GM19452 (cell line): Measurements from ENCODE around the gene AHNAK2.
"Not testable (repeated sequence)": the region's sequence is repeated elsewhere in the genome, so short reads cannot be mapped to it uniquely, and the experiment has no call there.

Source experiments
- ATAC-seq: cut with Tn5 transposase; IDR thresholded peaks from one replicate; pipeline ENCODE4 v1.9.1; 2021; ENCODE audit not compliant: unreplicated experiment

The AHNAK2 gene

DNA sequence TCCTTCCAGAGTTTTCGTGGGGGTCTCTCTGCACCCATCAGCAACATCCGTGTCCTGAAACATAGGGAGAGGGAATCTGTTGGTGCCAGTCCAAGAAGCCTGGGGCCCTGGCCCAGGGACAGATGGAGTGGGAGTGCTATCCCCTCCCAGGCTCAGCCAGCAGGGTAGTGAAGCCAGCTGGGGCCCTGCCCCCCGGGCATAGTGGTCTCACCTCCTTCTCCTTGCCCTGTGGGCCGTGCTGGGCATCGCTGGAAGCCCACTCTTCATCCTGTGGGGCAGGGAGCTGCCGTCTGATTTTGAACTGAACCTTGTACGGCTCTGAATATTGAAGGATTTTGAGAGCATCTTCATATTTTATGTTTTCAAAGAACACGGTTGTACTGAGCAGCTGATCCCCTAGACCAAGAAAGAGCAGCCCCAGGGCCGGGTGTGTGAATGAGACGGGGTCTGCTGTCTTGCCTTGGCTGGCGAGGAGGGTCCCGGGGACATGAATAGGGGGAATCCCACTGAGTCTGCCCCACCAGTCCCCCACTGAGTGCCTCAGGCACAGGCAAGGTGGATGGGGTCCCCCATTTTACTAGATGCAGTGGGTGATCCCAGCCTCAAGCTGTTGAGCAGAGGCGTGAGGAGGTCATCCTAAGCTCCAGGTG, 23.3 kb downstream of the AHNAK2 start:
- ATAC-seq, result no peak

DNA sequence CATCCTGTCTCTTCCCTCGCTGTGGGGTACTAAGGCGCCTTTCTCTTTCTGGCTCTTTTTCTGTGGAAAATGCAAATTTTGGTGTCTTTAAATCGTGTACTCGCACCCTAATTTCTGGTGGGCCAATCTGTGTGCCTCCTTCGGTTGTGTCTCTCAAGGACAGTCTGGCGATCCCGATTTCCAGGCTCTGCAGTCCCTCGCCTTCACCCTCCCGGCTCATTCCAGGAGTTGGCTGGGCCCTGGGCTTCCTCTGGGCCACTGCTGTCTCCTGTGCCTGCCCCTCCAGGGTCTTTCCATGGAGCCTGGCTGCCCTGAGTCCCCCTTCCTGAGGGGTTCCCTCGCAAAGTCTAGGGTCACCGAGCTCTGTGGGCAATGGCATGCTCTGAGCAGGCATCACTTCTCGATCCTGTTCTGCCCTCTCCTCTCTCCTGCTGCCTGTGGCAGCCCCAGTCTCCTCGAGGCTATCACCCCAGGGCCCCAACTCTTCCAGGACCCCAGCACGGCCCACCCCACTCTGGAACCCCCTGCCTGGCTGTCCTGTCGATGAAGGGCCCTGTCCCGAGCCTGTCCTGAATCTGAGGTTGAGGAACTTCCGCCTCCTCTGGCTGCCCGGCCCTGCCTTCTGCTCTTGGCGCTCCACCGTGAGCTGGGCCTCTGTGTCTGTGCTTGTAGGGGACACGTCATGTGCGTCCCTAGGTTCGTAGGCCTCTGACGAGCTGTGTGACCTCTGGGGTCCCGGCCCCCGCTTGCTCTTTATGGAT, 24.1 kb downstream of the AHNAK2 start:
- ATAC-seq, result no peak

DNA sequence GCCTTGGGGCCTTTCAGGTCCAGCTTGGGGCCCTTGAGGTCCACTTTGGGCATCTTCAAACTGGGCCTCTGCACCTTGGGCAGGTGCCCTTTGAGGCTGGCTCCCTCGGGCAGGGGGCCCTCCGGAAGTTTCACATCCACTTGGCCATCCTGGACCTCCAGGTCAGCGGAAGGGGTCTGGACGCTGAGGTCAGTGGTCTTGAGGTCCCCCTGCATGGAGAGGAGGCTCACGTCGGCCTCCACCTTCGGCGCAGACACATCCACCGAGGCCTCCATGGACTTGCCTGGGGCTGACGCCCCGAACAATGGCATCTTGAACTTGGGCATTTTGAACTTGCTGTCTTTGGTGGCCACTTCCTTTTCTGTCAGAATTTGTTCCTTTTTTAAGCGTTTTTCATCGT, 25.1 kb downstream of the AHNAK2 start:
- ATAC-seq, result no peak

DNA sequence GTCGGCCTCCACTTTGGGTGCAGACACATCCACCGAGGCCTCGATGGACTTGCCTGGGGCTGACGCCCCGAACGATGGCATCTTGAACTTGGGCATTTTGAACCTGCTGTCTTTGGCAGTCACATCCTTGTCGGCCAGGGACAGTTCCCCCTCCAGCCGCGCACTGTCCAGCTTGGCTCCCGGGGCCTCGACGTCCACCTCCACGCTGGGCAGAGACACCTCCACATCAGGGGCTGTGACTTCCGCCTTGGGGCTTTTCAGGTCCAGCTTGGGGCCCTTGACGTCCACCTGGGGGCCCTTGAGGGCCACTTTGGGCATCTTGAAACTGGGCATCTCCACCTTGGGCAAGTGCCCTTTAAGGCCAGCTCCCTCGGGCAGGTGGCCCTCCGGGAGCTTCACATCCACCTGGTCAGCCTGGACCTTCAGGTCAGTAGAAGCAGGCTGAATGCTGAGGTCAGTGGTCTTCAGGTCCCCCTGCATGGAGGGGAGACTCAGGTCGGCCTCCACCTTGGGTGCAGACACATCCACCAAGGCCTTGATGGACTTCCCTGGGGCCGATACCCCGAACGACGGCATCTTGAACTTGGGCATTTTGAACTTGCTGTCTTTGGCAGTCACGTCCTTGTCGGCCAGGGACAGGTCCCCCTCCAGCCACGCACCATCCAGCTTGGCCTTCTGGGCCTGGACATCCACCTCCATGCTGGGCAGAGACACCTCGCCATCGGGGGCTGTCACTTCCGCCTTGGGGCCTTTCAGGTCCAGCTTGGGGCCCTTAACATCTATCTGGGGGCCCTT, 26.1 kb downstream of the AHNAK2 start:
- ATAC-seq, result not testable (repeated sequence)

DNA sequence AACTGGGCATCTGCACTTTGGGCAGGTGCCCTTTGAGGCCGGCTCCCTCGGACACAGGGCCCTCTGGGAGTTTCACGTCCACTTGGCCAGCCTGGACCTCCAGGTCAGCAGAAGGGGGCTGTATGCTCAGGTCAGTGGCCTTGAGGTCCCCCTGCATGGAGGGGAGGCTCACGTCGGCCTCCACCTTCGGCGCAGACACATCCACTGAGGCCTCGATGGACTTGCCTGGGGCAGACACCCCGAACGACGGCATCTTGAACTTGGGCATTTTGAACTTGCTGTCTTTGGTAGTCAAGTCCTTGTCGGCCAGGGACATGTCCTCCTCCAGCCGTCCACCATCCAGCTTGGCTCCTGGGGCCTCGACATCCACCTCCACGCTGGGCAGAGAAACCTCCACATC, 27.5 kb downstream of the AHNAK2 start:
- ATAC-seq, result not testable (repeated sequence)

DNA sequence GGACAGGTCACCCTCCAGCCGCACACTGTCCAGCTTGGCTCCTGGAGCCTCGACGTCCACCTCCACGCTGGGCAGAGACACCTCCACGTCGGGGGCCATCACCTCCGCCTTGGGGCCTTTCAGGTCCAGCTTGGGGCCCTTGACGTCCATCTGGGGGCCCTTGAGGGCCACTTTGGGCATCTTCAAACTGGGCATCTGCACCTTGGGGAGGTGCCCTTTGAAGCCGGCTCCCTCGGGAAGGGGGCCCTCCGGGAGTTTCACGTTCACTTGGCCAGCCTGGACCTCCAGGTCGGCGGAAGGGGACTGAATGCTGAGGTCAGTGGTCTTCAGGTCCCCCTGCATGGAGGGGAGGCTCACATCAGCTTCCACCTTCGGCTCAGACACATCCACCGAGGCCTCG, 28.2 kb downstream of the AHNAK2 start:
- no peak for ATAC-seq

DNA sequence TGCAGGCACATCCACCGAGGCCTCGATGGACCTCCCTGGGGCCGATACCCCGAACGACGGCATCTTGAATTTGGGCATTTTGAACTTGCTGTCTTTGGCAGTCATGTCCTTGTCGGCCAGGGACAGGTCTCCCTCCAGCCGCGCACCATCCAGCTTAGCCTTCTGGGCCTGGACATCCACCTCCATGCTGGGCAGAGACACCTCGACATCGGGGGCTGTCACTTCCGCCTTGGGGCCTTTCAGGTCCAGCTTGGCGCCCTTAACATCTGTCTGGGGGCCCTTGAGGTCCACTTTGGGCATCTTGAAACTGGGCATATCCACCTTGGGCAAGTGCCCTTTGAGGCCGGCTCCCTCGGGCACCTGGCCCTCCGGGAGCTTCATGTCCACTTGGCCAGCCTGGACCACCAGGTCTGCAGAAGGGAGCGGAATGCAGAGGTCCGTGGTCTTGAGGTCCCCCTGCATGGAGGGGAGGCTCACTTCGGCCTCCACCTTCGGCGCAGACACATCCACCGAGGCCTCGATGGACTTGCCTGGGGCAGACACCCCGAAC, 28.7 kb downstream of the AHNAK2 start:
- ATAC-seq, result not testable (repeated sequence)

DNA sequence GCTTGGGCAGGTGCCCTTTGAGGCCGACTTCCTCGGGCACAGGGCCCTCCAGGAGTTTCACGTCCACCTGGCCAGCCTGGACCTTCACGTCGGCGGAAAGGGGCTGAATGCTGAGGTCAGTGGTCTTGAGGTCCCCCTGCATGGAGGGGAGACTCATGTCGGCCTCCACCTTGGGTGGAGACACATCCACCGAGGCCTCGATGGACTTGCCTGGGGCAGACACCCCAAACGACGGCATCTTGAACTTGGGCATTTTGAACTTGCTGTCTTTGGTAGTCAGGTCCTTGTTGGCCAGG, 29.5 kb downstream of the AHNAK2 start:
- ATAC-seq, result no peak

DNA sequence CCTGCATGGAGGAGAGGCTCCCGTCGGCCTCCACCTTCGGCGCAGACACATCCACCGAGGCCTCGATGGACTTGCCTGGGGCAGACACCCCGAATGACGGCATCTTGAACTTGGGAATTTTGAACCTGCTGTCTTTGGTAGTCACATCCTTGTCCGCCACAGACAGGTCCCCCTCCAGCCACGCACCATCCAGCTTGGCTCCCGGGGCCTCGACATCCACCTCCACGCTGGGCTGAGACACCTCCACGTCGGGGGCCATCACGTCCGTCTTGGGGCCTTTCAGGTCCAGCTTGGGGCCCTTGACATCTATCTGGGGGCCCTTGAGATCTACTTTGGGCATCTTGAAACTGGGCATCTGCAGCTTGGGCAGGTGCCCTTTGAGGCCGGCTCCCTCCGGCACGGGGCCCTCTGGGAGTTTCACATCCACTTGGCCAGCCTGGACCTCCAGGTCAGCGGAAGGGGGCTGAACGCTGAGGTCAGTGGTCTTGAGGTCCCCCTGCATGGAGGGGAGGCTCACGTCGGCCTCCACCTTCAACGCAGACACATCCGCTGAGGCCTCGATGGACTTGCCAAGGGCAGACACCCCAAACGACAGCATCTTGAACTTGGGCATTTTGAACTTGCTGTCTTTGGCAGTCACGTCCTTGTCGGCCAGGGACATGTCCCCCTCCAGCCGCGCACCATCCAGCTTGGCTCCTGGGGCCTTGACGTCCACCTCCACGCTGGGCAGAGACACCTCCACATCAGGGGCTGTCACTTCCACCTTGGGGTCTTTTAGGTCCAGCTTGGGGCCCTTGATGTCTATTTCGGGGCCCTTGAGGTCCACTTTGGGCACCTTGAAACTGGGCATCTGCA, 30.1 kb downstream of the AHNAK2 start:
- ATAC-seq, result not testable (repeated sequence)

DNA sequence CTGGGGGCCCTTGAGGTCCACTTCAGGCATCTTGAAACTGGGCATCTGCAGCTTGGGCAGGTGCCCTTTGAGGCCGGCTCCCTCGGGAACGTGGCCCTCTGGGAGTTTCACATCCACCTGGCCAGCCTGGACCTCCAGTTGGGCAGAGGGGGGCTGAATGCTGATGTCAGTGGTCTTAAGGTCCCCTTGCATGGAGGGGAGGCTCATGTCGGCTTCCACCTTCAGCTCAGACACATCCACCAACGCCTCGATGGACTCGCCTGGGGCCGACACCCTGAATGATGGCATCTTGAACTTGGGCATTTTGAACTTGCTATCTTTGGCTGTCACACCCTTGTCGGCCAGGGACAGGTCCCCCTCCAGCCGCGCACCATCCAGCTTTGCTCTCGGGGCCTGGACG, 31.0 kb downstream of the AHNAK2 start:
- not testable (repeated sequence) for ATAC-seq

DNA sequence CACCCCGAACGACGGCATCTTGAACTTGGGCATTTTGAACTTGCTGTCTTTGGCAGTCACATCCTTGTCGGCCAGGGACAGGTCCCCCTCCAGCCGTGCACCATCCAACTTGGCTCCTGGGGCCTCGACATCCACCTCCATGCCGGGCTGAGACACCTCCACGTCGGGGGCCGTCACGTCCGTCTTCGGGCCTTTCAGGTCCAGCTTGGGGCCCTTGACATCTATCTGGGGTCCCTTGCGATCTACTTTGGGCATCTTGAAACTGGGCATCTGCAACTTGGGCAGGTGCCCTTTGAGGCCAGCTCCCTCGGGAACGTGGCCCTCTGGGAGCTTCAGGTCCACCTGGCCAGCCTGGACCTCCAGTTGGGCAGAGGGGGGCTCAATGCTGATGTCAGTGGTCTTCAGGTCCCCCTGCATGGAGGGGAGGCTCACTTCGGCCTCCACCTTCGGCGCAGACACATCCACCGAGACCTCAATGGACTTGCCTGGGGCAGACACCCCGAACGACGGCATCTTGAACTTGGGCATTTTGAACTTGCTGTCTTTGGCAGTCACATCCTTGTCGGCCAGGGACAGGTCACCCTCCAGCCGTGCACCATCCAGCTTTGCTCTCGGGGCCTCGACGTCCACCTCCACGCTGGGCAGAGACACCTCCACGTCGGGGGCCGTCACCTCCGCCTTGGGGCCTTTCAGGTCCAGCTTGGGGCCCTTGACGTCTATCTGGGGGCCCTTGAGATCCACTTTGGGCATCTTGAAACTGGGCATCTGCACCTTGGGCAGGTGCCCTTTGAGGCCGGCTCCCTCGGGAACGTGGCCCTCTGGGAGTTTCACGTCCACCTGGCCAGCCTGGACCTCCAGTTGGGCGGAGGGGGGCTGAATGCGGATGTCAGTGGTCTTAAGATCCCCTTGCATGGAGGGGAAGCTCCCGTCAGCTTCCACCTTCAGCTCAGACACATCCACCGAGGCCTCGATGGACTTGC, 31.9 kb downstream of the AHNAK2 start:
- not testable (repeated sequence) for ATAC-seq

DNA sequence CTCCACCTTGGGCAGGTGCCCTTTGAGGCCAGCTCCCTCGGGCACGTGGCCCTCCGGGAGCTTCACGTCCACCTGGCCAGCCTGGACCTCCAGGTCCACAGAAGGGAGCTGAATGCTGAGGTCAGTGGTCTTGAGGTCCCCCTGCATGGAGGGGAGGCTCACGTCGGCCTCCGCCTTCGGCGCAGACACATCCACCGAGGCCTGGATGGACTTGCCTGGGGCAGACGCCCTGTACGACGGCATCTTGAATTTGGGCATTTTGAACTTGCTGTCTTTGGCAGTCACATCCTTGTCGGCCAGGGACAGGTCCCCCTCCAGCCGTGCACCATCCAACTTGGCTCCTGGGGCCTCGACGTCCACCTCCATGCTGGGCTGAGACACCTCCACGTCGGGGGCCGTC, 32.9 kb downstream of the AHNAK2 start:
- not testable (repeated sequence) for ATAC-seq

DNA sequence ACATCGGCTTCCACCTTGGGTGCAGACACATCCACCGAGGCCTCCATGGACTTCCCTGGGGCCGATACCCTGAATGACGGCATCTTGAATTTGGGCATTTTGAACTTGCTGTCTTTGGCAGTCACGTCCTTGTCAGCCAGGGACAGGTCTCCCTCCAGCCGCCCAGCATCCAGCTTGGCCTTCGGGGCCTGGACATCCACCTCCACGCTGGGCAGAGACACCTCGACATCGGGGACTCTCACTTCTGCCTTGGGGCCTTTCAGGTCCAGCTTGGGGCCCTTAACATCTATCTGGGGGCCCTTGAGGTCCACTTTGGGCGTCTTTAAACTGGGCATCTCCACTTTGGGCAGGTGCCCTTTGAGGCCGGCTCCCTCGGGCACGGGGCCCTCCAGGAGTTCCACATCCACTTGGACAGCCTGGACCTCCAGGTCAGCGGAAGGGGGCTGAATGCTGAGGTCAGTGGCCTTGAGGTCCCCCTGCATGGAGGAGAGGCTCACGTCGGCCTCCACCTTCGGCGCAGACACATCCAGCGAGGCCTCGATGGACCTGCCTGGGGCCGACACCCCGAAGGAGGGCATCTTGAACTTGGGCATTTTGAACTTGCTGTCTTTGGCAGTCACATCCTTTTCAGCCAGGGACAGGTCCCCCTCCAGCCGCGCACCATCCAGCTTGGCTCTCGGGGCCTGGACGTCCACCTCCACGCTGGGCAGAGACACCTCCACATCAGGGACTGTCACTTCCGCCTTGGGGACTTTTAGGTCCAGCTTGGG, 33.6 kb downstream of the AHNAK2 start:
- not testable (repeated sequence) for ATAC-seq

DNA sequence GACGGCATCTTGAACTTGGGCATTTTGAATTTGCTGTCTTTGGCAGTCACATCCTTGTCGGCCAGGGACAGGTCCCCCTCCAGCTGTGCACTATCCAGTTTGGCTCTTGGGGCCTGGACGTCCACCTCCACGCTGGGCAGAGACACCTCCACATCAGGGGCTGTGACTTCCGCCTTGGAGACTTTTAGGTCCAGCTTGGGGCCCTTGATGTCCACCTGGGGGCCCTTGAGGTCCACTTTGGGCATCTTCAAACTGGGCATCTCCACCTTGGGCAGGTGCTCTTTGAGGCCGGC, 34.2 kb downstream of the AHNAK2 start:
- not testable (repeated sequence) for ATAC-seq

DNA sequence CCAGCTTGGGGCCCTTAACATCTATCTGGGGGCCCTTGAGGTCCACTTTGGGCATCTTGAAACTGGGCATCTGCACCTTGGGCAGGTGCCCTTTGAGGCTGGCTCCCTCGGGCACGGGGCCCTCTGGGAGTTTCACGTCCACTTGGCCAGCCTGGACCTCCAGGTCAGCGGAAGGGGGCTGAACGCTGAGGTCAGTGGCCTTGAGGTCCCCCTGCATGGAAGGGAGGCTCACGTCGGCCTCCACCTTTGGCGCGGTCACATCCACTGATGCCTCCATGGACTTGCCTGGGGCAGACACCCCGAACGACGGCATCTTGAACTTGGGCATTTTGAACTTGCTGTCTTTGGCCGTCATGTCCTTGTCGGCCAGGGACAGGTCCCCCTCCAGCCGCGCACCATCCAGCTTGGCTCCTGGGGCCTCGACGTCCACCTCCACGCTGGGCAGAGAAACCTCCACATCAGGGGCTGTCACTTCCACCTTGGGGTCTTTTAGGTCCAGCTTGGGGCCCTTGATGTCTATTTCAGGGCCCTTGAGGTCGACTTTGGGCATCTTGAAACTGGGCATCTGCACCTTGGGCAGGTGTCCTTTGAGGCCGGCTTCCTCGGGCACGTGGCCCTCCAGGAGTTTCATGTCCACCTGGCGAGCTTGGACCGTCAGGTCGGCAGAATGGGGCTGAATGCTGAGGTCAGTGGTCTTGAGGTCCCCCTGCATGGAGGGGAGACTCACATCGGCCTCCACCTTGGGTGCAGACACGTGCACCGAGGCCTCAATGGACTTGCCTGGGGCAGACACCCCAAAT, 34.8 kb downstream of the AHNAK2 start:
- ATAC-seq, result not testable (repeated sequence)

DNA sequence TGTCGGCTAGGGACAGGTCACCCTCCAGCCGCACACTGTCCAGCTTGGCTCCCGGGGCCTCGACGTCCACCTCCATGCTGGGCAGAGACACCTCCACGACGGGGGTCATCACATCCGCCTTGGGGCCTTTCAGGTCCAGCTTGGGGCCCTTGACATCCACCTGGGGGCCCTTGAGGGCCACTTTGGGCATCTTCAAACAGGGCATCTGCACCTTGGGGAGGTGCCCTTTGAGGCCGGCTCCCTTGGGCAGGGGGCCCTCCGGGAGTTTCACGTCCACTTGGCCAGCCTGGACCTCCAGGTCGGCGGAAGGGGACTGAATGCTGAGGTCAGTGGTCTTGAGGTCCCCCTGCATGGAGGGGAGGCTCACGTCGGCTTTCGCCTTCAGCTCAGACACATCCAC, 35.6 kb downstream of the AHNAK2 start:
- ATAC-seq, result no peak

DNA sequence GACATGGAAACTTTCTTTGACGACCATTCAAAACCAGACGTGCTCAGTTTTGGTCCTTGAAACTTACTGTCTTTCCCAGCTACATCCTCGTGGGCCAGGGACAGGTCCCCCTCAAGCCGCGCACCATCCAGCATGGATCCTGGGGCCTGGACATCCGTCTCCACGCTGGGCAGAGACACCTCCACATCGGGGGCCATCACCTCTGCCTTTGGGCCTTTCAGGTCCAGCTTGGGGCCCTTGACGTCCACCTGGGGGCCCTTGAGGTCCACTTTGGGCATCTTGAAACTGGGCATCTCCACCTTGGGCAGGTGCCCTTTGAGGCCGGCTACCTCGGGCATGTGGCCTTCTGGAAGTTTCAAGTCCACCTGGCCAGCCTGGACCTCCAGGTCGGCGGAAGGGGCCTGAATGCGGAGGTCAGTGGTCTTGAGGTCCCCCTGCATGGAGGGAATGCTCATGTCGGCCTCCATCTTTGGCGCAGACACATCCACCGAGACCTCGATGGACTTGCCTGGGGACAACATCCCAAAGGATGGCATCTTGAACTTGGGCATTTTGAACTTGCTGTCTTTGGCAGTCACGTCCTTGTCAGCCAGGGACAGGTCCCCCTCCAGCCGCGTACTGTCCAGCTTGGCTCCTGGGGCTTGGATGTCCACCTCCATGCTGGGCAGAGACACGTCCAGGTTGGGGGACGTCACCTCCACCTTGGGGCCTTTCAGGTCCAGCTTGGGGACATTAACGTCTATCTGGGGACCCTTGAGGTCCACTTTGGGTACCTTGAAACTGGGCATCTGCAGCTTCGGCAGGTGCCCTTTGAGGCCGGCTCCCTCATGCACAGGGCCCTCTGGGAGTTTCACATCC, 36.4 kb downstream of the AHNAK2 start:
- ATAC-seq, result no peak
